GM21723 (cell line): ENCODE results near the gene CMTR1.

Experiments
- ATAC-seq: cut with Tn5 transposase; IDR thresholded peaks from one replicate; pipeline ENCODE4 v1.9.1; 2021; ENCODE audit warnings: mild to moderate bottlenecking, moderate library complexity; ENCODE audit not compliant: unreplicated experiment

The CMTR1 gene

GRCh38 chr6:37511201-37511600, 78.2 kb downstream of the CMTR1 start:
- no peak for ATAC-seq

- ATAC-seq = no peak
These were observed 78.9 kb downstream of the CMTR1 start for GRCh38 chr6:37511910-37512399.

- no peak for ATAC-seq
These were observed 79.5 kb downstream of the CMTR1 start for GRCh38 chr6:37512400-37513011.

DNA sequence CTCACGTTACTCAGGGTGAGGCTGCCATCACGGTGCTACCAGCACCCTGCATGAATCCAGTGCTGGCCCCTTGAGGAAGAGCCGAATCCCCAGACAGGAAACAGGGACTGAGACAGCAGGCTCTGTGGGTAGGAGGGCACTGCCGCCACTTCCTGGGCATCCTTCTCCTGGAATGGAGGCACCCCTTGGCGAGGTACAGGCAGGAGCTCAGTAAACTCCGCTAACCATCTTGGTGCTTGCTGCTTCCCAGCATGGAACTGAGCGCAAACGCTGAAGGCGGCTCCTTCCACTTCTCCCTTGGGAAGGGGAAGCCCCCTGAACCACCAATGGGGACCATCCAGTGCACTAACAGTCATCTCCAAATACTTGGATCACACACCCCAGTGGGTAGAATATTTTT, 80.1 kb downstream of the CMTR1 start:
- ATAC-seq = no peak

- ATAC-seq = no peak
These were observed 80.6 kb downstream of the CMTR1 start for GRCh38 chr6:37513576-37513975.

GRCh38 chr6:37514321-37514771, 81.3 kb downstream of the CMTR1 start:
- no peak for ATAC-seq

GRCh38 chr6:37514837-37515236, 81.8 kb downstream of the CMTR1 start:
- ATAC-seq = no peak

GRCh38 chr6:37515712-37516075, 82.7 kb downstream of the CMTR1 start:
- no peak for ATAC-seq

- ATAC-seq = peak; percentile 61
These were observed 83.3 kb downstream of the CMTR1 start for GRCh38 chr6:37516076-37516919.

DNA sequence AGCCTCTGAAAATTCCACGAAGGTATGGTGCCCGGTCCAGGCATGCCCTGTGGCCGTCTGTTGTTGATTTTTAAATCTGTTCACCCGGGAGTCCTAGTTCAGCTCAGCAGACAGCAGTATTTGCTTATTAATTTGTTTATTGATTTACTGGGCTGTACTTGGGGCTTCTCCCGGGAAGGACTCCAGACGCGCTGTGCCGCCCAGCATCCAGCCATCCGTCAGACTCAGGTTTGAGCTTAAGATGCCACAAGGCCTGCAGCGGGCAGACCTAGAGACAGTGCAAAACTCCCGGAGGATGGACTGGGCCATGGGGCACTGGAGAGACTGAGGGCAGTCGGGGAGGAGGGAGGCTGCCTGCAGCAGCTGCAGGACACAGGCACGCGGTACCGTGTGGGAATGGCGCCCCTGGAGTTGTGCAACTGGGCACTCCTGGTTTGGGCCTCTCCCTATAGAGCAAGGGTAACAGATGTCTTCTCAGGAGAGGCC, 83.9 kb downstream of the CMTR1 start:
- ATAC-seq = no peak

DNA sequence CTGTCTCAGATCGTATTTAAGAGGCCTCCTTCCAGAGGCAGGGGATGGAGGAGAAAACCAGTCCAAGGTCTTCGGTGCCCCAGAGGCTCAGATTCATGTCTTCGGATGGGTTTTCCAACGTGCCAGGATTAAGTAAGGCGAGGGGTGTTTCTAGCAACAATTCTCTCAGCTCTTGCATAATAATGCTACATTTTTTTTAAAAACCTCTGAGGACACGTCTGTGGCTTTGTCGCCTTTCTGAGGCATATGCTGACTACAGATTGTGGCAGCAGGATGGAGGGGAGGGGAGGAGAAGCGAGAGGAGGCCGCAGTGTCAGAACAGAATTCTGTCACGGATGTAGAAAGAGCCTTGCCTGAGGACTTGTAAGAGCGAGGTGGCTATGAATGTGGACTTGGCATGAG, 84.4 kb downstream of the CMTR1 start:
- ATAC-seq = no peak

DNA sequence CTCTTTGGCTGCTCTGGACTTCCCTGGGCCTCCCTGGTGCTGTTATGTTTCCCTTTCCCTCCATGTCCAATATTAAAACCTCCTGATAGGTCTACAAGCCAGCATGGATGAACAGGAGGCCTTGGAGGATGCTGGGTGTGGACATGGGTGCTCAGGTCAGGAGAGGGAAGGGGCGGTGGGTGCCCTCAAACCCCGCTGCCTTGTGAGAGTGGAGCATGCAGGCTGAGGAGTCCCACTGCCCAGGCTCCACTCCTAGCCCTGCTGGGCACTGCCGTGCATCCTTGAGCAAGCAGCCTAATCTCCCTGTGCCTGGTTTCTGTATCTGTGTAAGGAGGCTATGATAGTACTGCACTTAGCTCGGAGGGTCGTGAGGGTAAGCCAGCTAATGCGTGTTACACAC, 85.1 kb downstream of the CMTR1 start:
- no peak for ATAC-seq

- no peak for ATAC-seq
These were observed 86.4 kb downstream of the CMTR1 start for GRCh38 chr6:37519461-37519860.

- no peak for ATAC-seq
These were observed 87.9 kb downstream of the CMTR1 start for GRCh38 chr6:37520926-37521325.

DNA sequence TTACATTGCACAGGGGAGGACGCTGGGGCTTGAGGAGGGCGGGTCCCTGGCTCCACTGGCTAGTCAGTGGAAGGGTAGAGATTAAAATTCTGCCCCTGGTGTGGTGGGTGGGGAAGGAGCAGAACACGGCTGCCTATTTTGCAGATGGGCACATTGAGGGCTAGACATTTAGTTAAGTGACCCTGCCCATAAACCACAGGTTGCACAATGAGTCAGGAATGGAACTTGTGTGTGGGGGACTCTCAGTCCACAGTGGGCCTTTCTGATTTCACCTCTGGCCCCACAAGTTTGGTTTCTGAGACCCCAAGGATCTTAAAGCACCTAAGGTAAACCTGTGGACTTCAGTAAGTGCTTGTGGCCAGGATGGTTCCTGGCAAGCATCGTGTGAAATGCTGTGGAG, 88.7 kb downstream of the CMTR1 start:
- no peak for ATAC-seq

- no peak for ATAC-seq
These were observed 89.8 kb downstream of the CMTR1 start for GRCh38 chr6:37522836-37523235.

DNA sequence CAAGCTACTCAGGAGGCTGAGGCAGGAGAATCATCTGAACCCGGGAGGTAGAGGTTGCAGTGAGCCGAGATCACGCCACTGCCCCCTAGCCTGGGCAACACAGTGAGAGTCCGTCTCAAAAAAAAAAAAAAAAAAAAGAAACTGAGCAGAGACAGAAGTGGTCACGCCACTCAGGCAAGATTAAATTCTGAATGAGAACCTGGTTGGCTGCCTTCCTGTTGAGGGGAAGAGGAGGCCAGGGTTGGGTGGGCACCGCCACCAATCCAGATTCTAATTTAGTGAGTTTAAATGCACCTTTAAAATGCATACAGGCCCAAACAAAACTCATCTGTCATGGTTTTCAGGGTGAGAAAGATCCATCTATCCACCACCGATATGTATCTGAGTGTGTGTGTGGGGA, 90.4 kb downstream of the CMTR1 start:
- no peak for ATAC-seq

- ATAC-seq = no peak
These were observed 91.3 kb downstream of the CMTR1 start for GRCh38 chr6:37524025-37524969.

DNA sequence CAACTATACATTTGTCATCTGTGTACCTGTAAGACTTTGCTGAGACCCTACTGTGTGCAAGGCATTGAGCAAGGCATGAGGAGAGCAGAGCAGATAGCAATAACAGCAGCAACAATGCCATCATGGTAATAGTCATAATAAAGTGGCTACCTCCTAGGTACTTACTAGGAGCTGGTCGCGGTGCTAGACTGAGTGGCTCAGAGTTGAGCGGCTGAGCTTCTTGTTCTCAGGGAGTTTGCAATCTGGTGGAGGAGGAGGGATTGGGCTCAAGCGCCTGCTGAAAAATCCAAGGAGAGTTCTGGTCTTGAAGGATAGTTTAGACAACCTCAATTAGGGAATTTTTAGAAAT, 91.9 kb downstream of the CMTR1 start:
- ATAC-seq = no peak

DNA sequence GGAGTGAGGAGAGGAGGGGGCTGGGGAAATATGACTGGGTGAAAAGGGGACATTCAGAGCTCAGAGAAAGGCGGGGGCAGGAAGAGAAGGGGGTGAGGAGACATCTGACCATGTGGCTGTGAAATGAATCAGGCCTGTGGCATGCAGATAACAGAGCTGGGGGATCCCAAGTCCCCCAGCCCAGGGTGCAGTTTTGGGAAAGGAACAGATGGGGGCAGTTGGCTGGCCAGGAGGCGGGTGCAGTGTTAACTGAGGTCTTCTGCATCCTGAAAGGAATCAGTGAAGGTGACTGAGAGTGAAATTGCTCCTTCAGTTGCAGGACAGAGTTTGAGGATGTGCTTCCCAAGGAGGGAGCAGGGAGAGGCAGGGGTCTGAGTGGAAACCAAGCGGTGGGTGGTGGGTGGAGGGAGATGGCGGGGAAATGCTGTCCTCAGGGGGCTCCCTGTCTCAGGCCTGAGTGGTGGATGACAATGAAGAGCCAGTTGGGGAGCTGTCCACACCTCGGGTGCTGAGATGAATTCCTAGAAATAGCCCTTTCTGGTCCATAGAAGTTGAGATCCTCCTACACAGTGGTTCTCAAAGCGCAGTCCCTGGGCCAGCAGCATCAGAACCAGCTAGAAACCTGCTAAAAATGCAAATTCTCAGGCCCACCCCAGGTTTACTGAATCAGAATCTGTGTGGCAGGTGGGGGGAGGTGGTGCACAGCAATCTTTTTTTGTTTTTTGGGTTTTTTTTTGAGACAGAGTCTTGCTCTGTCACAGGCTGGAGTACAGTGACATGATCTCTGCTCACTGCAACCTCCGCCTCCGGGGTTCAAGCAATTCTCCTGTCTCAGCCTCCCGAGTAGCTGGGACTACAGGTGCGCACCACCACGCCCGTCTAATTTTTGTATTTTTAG, 92.7 kb downstream of the CMTR1 start:
- no peak for ATAC-seq
